ENCODE data around the gene AHR. TPM values are rescaled to one million over a fixed set of nuclear protein-coding genes. Genes with fewer than 3 reads are reported as not detected.

The AHR gene
- total RNA-seq, 1 experiment from 2014 or later = 13.5 TPM

GRCh38 chr7:17365775-17366174 lies 67.3 kb downstream of the AHR start:
- no peak for DNase-seq (ENCODE audit: low spot score)
- Histone ChIP-seq H3K27me3 (replicated peaks; ENCODE audit: insufficient read depth, low read depth, low read length, poor library complexity) (no peaks in the 10 kb centered on the region), H3K9me3 (ENCODE audit: low read depth, low read length, poor library complexity, severe bottlenecking) (no peaks in the 10 kb centered on the region), H3K36me3 (ENCODE audit: insufficient read depth, low read length, poor library complexity, severe bottlenecking) (no peaks in the 10 kb centered on the region), H3K27ac (ENCODE audit: low read depth, low read length, poor library complexity, severe bottlenecking) (no peak overlapping the region), H3K4me1 (ENCODE audit: insufficient read depth, low read length, poor library complexity, severe bottlenecking) (peaks cover 21% of the 10 kb centered on the region), H3K4me3 (ENCODE audit: low read depth, low read length, poor library complexity, severe bottlenecking) (no peak overlapping the region)
- BruUV-seq (replicated peaks) = no TSS peak
- ChIA-PET CTCF (no interaction called here), POLR2A (ENCODE audit: low non-redundant PET) (no interaction called here)
- intact Hi-C loops (cut with micrococcal nuclease; ENCODE audit: unreplicated experiment) = no loop called here
- TF ChIP-seq, protein P1, sequence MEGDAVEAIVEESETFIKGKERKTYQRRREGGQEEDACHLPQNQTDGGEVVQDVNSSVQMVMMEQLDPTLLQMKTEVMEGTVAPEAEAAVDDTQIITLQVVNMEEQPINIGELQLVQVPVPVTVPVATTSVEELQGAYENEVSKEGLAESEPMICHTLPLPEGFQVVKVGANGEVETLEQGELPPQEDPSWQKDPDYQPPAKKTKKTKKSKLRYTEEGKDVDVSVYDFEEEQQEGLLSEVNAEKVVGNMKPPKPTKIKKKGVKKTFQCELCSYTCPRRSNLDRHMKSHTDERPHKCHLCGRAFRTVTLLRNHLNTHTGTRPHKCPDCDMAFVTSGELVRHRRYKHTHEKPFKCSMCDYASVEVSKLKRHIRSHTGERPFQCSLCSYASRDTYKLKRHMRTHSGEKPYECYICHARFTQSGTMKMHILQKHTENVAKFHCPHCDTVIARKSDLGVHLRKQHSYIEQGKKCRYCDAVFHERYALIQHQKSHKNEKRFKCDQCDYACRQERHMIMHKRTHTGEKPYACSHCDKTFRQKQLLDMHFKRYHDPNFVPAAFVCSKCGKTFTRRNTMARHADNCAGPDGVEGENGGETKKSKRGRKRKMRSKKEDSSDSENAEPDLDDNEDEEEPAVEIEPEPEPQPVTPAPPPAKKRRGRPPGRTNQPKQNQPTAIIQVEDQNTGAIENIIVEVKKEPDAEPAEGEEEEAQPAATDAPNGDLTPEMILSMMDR (conservative IDR thresholded peaks at IDR 0.05; ENCODE audit: low read depth, low read length) = no peak
- no peak for TF ChIP-seq EZH2 (IDR thresholded peaks at IDR 0.05; ENCODE audit: borderline replicate concordance, low read depth, low read length, poor library complexity, severe bottlenecking)

- Histone ChIP-seq H3K36me3 (ENCODE audit: insufficient read depth, low read length, poor library complexity, severe bottlenecking) (no peaks in the 10 kb centered on the region), H3K27ac (ENCODE audit: low read depth, low read length, poor library complexity, severe bottlenecking) (no peak overlapping the region), H3K4me3 (ENCODE audit: low read depth, low read length, poor library complexity, severe bottlenecking) (no peak overlapping the region), H3K4me1 (ENCODE audit: insufficient read depth, low read length, poor library complexity, severe bottlenecking) (peaks cover 33% of the 10 kb centered on the region), H3K9me3 (ENCODE audit: low read depth, low read length, poor library complexity, severe bottlenecking) (no peaks in the 10 kb centered on the region), H3K27me3 (replicated peaks; ENCODE audit: insufficient read depth, low read depth, low read length, poor library complexity) (no peaks in the 10 kb centered on the region)
- no peak for TF ChIP-seq EZH2 (IDR thresholded peaks at IDR 0.05; ENCODE audit: borderline replicate concordance, low read depth, low read length, poor library complexity, severe bottlenecking)
- TF ChIP-seq, protein P1 (conservative IDR thresholded peaks at IDR 0.05; ENCODE audit: low read depth, low read length) = no peak
- POLR2A ChIA-PET (ENCODE audit: low non-redundant PET) = no interaction called here
- BruUV-seq (replicated peaks) = no TSS peak
- intact Hi-C loops (cut with micrococcal nuclease; ENCODE audit: unreplicated experiment) = no loop called here
- CTCF ChIA-PET = no interaction called here
- DNase-seq (ENCODE audit: low spot score) = no peak
Measured at GRCh38 chr7:17367502-17367901, 69.0 kb downstream of the AHR start.

DNA sequence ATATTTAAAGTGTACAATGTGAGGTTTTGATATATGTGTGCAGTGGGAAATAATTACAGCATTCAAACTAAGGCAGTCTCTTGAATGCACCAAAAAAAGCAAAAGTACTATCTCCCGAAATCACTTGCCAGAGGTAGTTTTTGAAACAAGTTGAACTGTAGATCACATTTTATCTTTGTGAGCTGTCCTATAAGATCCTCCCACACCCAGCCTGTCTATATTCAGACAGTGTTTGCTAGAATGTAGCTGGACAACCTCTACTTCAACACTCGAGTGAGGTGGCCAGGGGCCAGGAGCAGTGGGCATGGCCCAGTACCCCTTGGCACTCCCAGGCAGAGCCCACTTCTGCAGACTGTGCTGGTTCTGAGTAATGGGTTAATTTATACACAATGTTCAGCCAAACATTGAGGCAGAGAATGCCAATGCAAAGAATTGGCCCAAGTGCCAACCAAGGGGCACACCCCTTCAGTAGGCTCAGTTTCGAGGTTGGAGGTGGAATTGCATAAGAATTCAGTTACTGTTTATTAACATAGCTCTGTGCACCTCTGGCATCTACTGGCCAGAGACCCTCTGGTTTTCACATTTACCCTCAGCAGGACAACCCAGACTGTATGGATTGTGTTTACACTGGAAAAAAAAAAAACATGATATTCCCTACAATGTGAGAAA lies 70.5 kb downstream of the AHR start:
- no TSS peak for BruUV-seq (replicated peaks)
- Histone ChIP-seq H3K4me3 (ENCODE audit: low read depth, low read length, poor library complexity, severe bottlenecking) (no peak overlapping the region), H3K9me3 (ENCODE audit: low read depth, low read length, poor library complexity, severe bottlenecking) (no peaks in the 10 kb centered on the region), H3K27me3 (replicated peaks; ENCODE audit: insufficient read depth, low read depth, low read length, poor library complexity) (no peaks in the 10 kb centered on the region), H3K4me1 (ENCODE audit: insufficient read depth, low read length, poor library complexity, severe bottlenecking) (peaks cover 28% of the 10 kb centered on the region), H3K27ac (ENCODE audit: low read depth, low read length, poor library complexity, severe bottlenecking) (no peak overlapping the region), H3K36me3 (ENCODE audit: insufficient read depth, low read length, poor library complexity, severe bottlenecking) (no peaks in the 10 kb centered on the region)
- no peak for DNase-seq (ENCODE audit: low spot score)
- ChIA-PET POLR2A (ENCODE audit: low non-redundant PET) (no interaction called here), CTCF (no interaction called here)
- no peak for TF ChIP-seq EZH2 (IDR thresholded peaks at IDR 0.05; ENCODE audit: borderline replicate concordance, low read depth, low read length, poor library complexity, severe bottlenecking)
- TF ChIP-seq, protein P1 (conservative IDR thresholded peaks at IDR 0.05; ENCODE audit: low read depth, low read length) = no peak
- intact Hi-C loops (cut with micrococcal nuclease; ENCODE audit: unreplicated experiment) = no loop called here
